ENCODE data around the gene ETV6.
A peak's percentile ranks its signal among the peaks of the same experiment; 100 is the strongest.

ETV6 gene

GRCh38 chr12:11739980-11740577 is 90.6 kb downstream of the ETV6 start:
- Histone ChIP-seq H2AK5ac (ENCODE audit: low read length) (no peak overlapping the region), H2BK120ac (ENCODE audit: low read depth, low read length) (no peak overlapping the region), H4K5ac (ENCODE audit: low read length) (no peak overlapping the region), H3K79me1 (ENCODE audit: low read length) (peaks cover 5% of the 10 kb centered on the region), H2BK15ac (replicated peaks; ENCODE audit: low read depth) (no peak overlapping the region), H3K9ac (ENCODE audit: low read length) (no peak overlapping the region), H3K36me3 (ENCODE audit: control insufficient read depth, insufficient read depth, low read length) (no peaks in the 10 kb centered on the region), H3K23ac (ENCODE audit: low read length) (no peak overlapping the region), H3K18ac (ENCODE audit: low read length) (no peak overlapping the region), H3K27ac (ENCODE audit: low read depth, low read length) (no peak overlapping the region), H3K4me3 (ENCODE audit: low read length) (no peak overlapping the region), H2BK5ac (ENCODE audit: low read length) (no peak overlapping the region), H3K4me2 (ENCODE audit: low read length) (no peak overlapping the region), H3K56ac (ENCODE audit: low read length) (no peak overlapping the region), H3K79me2 (ENCODE audit: control insufficient read depth, insufficient read depth, low read length) (no peaks in the 10 kb centered on the region), H3K4ac (ENCODE audit: low read depth, low read length) (no peak overlapping the region), H4K8ac (ENCODE audit: low read depth, low read length) (no peak overlapping the region), H3K27me3 (ENCODE audit: insufficient read depth, low read length, poor library complexity) (no peaks in the 10 kb centered on the region), H3K4me1 (ENCODE audit: control insufficient read depth, low read depth, low read length) (peaks cover 7% of the 10 kb centered on the region)
- WGBS (ENCODE audit: extremely low coverage, insufficient coverage, low lambda C conversion rate) = no CpG with 5 or more reads among the region's 9 CpGs
- DNase-seq = no peak

- DNase-seq = no peak
- H3K4ac ChIP-seq (ENCODE audit: low read depth, low read length) = no peak overlapping the region
- H3K4me3 ChIP-seq (ENCODE audit: low read length) = no peak overlapping the region
- peaks cover 7% of the 10 kb centered on the region for H3K4me1 ChIP-seq (ENCODE audit: control insufficient read depth, low read depth, low read length)
- H3K23ac ChIP-seq (ENCODE audit: low read length) = no peak overlapping the region
- H3K27me3 ChIP-seq (ENCODE audit: insufficient read depth, low read length, poor library complexity) = no peaks in the 10 kb centered on the region
- WGBS (ENCODE audit: extremely low coverage, insufficient coverage, low lambda C conversion rate) = no CpG with 5 or more reads among the region's 4 CpGs
- no peak overlapping the region for H4K5ac ChIP-seq (ENCODE audit: low read length)
- no peak overlapping the region for H3K9ac ChIP-seq (ENCODE audit: low read length)
- H4K8ac ChIP-seq (ENCODE audit: low read depth, low read length) = no peak overlapping the region
- H3K36me3 ChIP-seq (ENCODE audit: control insufficient read depth, insufficient read depth, low read length) = no peaks in the 10 kb centered on the region
- no peak overlapping the region for H2BK5ac ChIP-seq (ENCODE audit: low read length)
- H2BK120ac ChIP-seq (ENCODE audit: low read depth, low read length) = no peak overlapping the region
- H3K56ac ChIP-seq (ENCODE audit: low read length) = no peak overlapping the region
- no peaks in the 10 kb centered on the region for H3K79me2 ChIP-seq (ENCODE audit: control insufficient read depth, insufficient read depth, low read length)
- H2AK5ac ChIP-seq (ENCODE audit: low read length) = no peak overlapping the region
- no peak overlapping the region for H3K4me2 ChIP-seq (ENCODE audit: low read length)
- H3K79me1 ChIP-seq (ENCODE audit: low read length) = peaks cover 5% of the 10 kb centered on the region
- peak overlapping the region; percentile 13 for H3K18ac ChIP-seq (ENCODE audit: low read length)
- H2BK15ac ChIP-seq (replicated peaks; ENCODE audit: low read depth) = no peak overlapping the region
- no peak overlapping the region for H3K27ac ChIP-seq (ENCODE audit: low read depth, low read length)
Measured at GRCh38 chr12:11741434-11742092, 92.1 kb downstream of the ETV6 start.

GRCh38 chr12:11743423-11744409 is 94.2 kb downstream of the ETV6 start:
- DNase-seq = peak; percentile 74

GRCh38 chr12:11744410-11744801 is 94.9 kb downstream of the ETV6 start:
- Histone ChIP-seq H2AK5ac (ENCODE audit: low read length) (no peak overlapping the region), H2BK5ac (ENCODE audit: low read length) (no peak overlapping the region), H3K79me1 (ENCODE audit: low read length) (peaks cover 3% of the 10 kb centered on the region), H3K27me3 (ENCODE audit: insufficient read depth, low read length, poor library complexity) (no peaks in the 10 kb centered on the region), H4K8ac (ENCODE audit: low read depth, low read length) (no peak overlapping the region), H3K4me1 (ENCODE audit: control insufficient read depth, low read depth, low read length) (peaks cover 7% of the 10 kb centered on the region), H2BK120ac (ENCODE audit: low read depth, low read length) (no peak overlapping the region), H3K27ac (ENCODE audit: low read depth, low read length) (no peak overlapping the region), H3K23ac (ENCODE audit: low read length) (no peak overlapping the region), H3K18ac (ENCODE audit: low read length) (no peak overlapping the region), H3K4me2 (ENCODE audit: low read length) (no peak overlapping the region), H3K4me3 (ENCODE audit: low read length) (no peak overlapping the region), H3K36me3 (ENCODE audit: control insufficient read depth, insufficient read depth, low read length) (no peaks in the 10 kb centered on the region), H2BK15ac (replicated peaks; ENCODE audit: low read depth) (no peak overlapping the region), H3K56ac (ENCODE audit: low read length) (no peak overlapping the region), H3K9ac (ENCODE audit: low read length) (no peak overlapping the region), H3K4ac (ENCODE audit: low read depth, low read length) (no peak overlapping the region), H4K5ac (ENCODE audit: low read length) (no peak overlapping the region), H3K79me2 (ENCODE audit: control insufficient read depth, insufficient read depth, low read length) (no peaks in the 10 kb centered on the region)
- WGBS (ENCODE audit: extremely low coverage, insufficient coverage, low lambda C conversion rate) = no CpG with 5 or more reads among the region's 3 CpGs
- DNase-seq = peak; percentile 40

More at GRCh38 chr12:11743423-11744409, 94.2 kb downstream of the ETV6 start:
- Histone ChIP-seq H3K79me1 (ENCODE audit: low read length) (peaks cover 3% of the 10 kb centered on the region), H3K27ac (ENCODE audit: low read depth, low read length) (no peak overlapping the region), H4K5ac (ENCODE audit: low read length) (no peak overlapping the region), H3K4me1 (ENCODE audit: control insufficient read depth, low read depth, low read length) (peaks cover 7% of the 10 kb centered on the region), H2AK5ac (ENCODE audit: low read length) (no peak overlapping the region), H3K27me3 (ENCODE audit: insufficient read depth, low read length, poor library complexity) (no peaks in the 10 kb centered on the region), H2BK15ac (replicated peaks; ENCODE audit: low read depth) (no peak overlapping the region), H3K79me2 (ENCODE audit: control insufficient read depth, insufficient read depth, low read length) (no peaks in the 10 kb centered on the region), H3K9ac (ENCODE audit: low read length) (no peak overlapping the region), H3K23ac (ENCODE audit: low read length) (no peak overlapping the region), H2BK5ac (ENCODE audit: low read length) (no peak overlapping the region), H3K18ac (ENCODE audit: low read length) (peak overlapping the region; percentile 80), H2BK120ac (ENCODE audit: low read depth, low read length) (no peak overlapping the region), H3K4ac (ENCODE audit: low read depth, low read length) (peak overlapping the region; percentile 70), H3K36me3 (ENCODE audit: control insufficient read depth, insufficient read depth, low read length) (no peaks in the 10 kb centered on the region), H3K4me3 (ENCODE audit: low read length) (no peak overlapping the region), H4K8ac (ENCODE audit: low read depth, low read length) (no peak overlapping the region), H3K4me2 (ENCODE audit: low read length) (no peak overlapping the region), H3K56ac (ENCODE audit: low read length) (no peak overlapping the region)
- no CpG with 5 or more reads among the region's 12 CpGs for WGBS (ENCODE audit: extremely low coverage, insufficient coverage, low lambda C conversion rate)

GRCh38 chr12:11745113-11745512 is 95.6 kb downstream of the ETV6 start:
- H3K18ac ChIP-seq (ENCODE audit: low read length) = no peak overlapping the region
- H4K8ac ChIP-seq (ENCODE audit: low read depth, low read length) = no peak overlapping the region
- H3K56ac ChIP-seq (ENCODE audit: low read length) = no peak overlapping the region
- H3K23ac ChIP-seq (ENCODE audit: low read length) = no peak overlapping the region
- no peak overlapping the region for H2BK5ac ChIP-seq (ENCODE audit: low read length)
- no peak overlapping the region for H3K4me3 ChIP-seq (ENCODE audit: low read length)
- no peak overlapping the region for H4K5ac ChIP-seq (ENCODE audit: low read length)
- H2BK120ac ChIP-seq (ENCODE audit: low read depth, low read length) = no peak overlapping the region
- WGBS (ENCODE audit: extremely low coverage, insufficient coverage, low lambda C conversion rate) = no CpG with 5 or more reads among the region's 6 CpGs
- H3K27me3 ChIP-seq (ENCODE audit: insufficient read depth, low read length, poor library complexity) = no peaks in the 10 kb centered on the region
- no peak overlapping the region for H3K4ac ChIP-seq (ENCODE audit: low read depth, low read length)
- H3K27ac ChIP-seq (ENCODE audit: low read depth, low read length) = no peak overlapping the region
- H3K79me2 ChIP-seq (ENCODE audit: control insufficient read depth, insufficient read depth, low read length) = no peaks in the 10 kb centered on the region
- no peak overlapping the region for H2AK5ac ChIP-seq (ENCODE audit: low read length)
- no peak overlapping the region for H2BK15ac ChIP-seq (replicated peaks; ENCODE audit: low read depth)
- no peak for DNase-seq
- peaks cover 5% of the 10 kb centered on the region for H3K79me1 ChIP-seq (ENCODE audit: low read length)
- no peaks in the 10 kb centered on the region for H3K36me3 ChIP-seq (ENCODE audit: control insufficient read depth, insufficient read depth, low read length)
- H3K4me1 ChIP-seq (ENCODE audit: control insufficient read depth, low read depth, low read length) = peaks cover 7% of the 10 kb centered on the region
- no peak overlapping the region for H3K9ac ChIP-seq (ENCODE audit: low read length)
- H3K4me2 ChIP-seq (ENCODE audit: low read length) = no peak overlapping the region

Measured in mesendoderm (in vitro differentiated cells).